ENCODE measurements around the gene HFM1. TPM values are rescaled to one million over a fixed set of nuclear protein-coding genes. Genes with fewer than 3 reads are reported as not detected.

Gene HFM1
- total RNA-seq, 1 donor from 2014 or later: 0.32 TPM

GRCh38 chr1:91349524-91349923 lies 55.1 kb downstream of the HFM1 start:
- intact Hi-C loops (cut with DNase I): no loop called here

GRCh38 chr1:91346824-91347223 lies 57.8 kb downstream of the HFM1 start:
- H3K9me3 ChIP-seq: no peaks in the 10 kb centered on the region
- H3K27me3 ChIP-seq: no peaks in the 10 kb centered on the region
- no peak overlapping the region for H3K4me3 ChIP-seq
- no peaks in the 10 kb centered on the region for H3K36me3 ChIP-seq
- DNase-seq (ENCODE audit: low spot score in 2 of 2): no peak
- intact Hi-C loops (cut with DNase I): no loop called here
- H3K27ac ChIP-seq: no peak overlapping the region
- no peak for TF ChIP-seq CTCF (IDR thresholded peaks at IDR 0.05)
- no peaks in the 10 kb centered on the region for H3K4me1 ChIP-seq

More at GRCh38 chr1:91349524-91349923, 55.1 kb downstream of the HFM1 start:
- no peak for TF ChIP-seq CTCF (IDR thresholded peaks at IDR 0.05)
- DNase-seq (ENCODE audit: low spot score in 2 of 2): no peak
- peaks cover 0 to 4% of the 10 kb centered on the region in 2 donors for H3K9me3 ChIP-seq
- no peaks in the 10 kb centered on the region for H3K27me3 ChIP-seq
- H3K27ac ChIP-seq: no peak overlapping the region
- no peak overlapping the region for H3K4me3 ChIP-seq
- no peaks in the 10 kb centered on the region for H3K36me3 ChIP-seq
- H3K4me1 ChIP-seq: no peaks in the 10 kb centered on the region

- no peak for DNase-seq (ENCODE audit: low spot score in 2 of 2)
- no peaks in the 10 kb centered on the region for H3K9me3 ChIP-seq
- TF ChIP-seq CTCF (IDR thresholded peaks at IDR 0.05): no peak
- no peaks in the 10 kb centered on the region for H3K36me3 ChIP-seq
- intact Hi-C loops (cut with DNase I): no loop called here
- no peaks in the 10 kb centered on the region for H3K4me1 ChIP-seq
- H3K27me3 ChIP-seq: no peaks in the 10 kb centered on the region
- no peak overlapping the region for H3K4me3 ChIP-seq
- no peak overlapping the region for H3K27ac ChIP-seq
These were observed 59.1 kb downstream of the HFM1 start for GRCh38 chr1:91345395-91346005.

- Histone ChIP-seq H3K36me3 (no peaks in the 10 kb centered on the region), H3K9me3 (no peaks in the 10 kb centered on the region), H3K4me1 (no peaks in the 10 kb centered on the region), H3K4me3 (no peak overlapping the region), H3K27me3 (no peaks in the 10 kb centered on the region), H3K27ac (no peak overlapping the region)
- TF ChIP-seq CTCF (IDR thresholded peaks at IDR 0.05): no peak
- DNase-seq (ENCODE audit: low spot score in 2 of 2): no peak
- intact Hi-C loops (cut with DNase I): no loop called here
These were observed 66.1 kb downstream of the HFM1 start for GRCh38 chr1:91338501-91338900.

GRCh38 chr1:91335603-91336002 lies 69.0 kb downstream of the HFM1 start:
- no peaks in the 10 kb centered on the region for H3K4me1 ChIP-seq
- no peaks in the 10 kb centered on the region for H3K27me3 ChIP-seq
- no peak overlapping the region for H3K4me3 ChIP-seq
- intact Hi-C loops (cut with DNase I): no loop called here
- no peak for TF ChIP-seq CTCF (IDR thresholded peaks at IDR 0.05)
- no peaks in the 10 kb centered on the region for H3K36me3 ChIP-seq
- no peak for DNase-seq (ENCODE audit: low spot score in 2 of 2)
- H3K27ac ChIP-seq: no peak overlapping the region
- H3K9me3 ChIP-seq: no peaks in the 10 kb centered on the region

- H3K4me1 ChIP-seq: no peaks in the 10 kb centered on the region
- H3K27me3 ChIP-seq: no peaks in the 10 kb centered on the region
- TF ChIP-seq CTCF (IDR thresholded peaks at IDR 0.05): no peak
- intact Hi-C loops (cut with DNase I): no loop called here
- no peaks in the 10 kb centered on the region for H3K36me3 ChIP-seq
- DNase-seq (ENCODE audit: low spot score in 2 of 2): no peak
- H3K4me3 ChIP-seq: no peak overlapping the region
- H3K27ac ChIP-seq: no peak overlapping the region
- H3K9me3 ChIP-seq: no peaks in the 10 kb centered on the region
These were observed 69.8 kb downstream of the HFM1 start for GRCh38 chr1:91334856-91335255.
